ENCODE measurements around the gene KIAA0232.

Gene KIAA0232

GRCh38 chr4:6916587-6917460, 134.3 kb downstream of the KIAA0232 start:
- no peak for DNase-seq (ENCODE audit: low spot score)

- peak; percentile 63 for DNase-seq (ENCODE audit: low spot score)
These were observed 135.1 kb downstream of the KIAA0232 start for GRCh38 chr4:6917461-6918271.

GRCh38 chr4:6918338-6918737, 135.8 kb downstream of the KIAA0232 start:
- DNase-seq (ENCODE audit: low spot score): no peak

GRCh38 chr4:6920171-6920570, 137.6 kb downstream of the KIAA0232 start:
- DNase-seq (ENCODE audit: low spot score): no peak

- DNase-seq (ENCODE audit: low spot score): no peak
These were observed 141.0 kb downstream of the KIAA0232 start for GRCh38 chr4:6923507-6923906.

- no peak for DNase-seq (ENCODE audit: low spot score)
These were observed 141.8 kb downstream of the KIAA0232 start for GRCh38 chr4:6924361-6924779.

- no peak for DNase-seq (ENCODE audit: low spot score)
These were observed 142.9 kb downstream of the KIAA0232 start for GRCh38 chr4:6925357-6925836.

- DNase-seq (ENCODE audit: low spot score): no peak
These were observed 143.6 kb downstream of the KIAA0232 start for GRCh38 chr4:6926081-6926480.

- no peak for DNase-seq (ENCODE audit: low spot score)
These were observed 144.4 kb downstream of the KIAA0232 start for GRCh38 chr4:6926681-6927478.

- no peak for DNase-seq (ENCODE audit: low spot score)
These were observed 145.6 kb downstream of the KIAA0232 start for GRCh38 chr4:6928081-6928480.

GRCh38 chr4:6929339-6929811, 146.8 kb downstream of the KIAA0232 start:
- DNase-seq (ENCODE audit: low spot score): no peak

GRCh38 chr4:6929812-6930464, 147.4 kb downstream of the KIAA0232 start:
- no peak for DNase-seq (ENCODE audit: low spot score)

GRCh38 chr4:6932475-6932874, 149.9 kb downstream of the KIAA0232 start:
- no peak for DNase-seq (ENCODE audit: low spot score)

- no peak for DNase-seq (ENCODE audit: low spot score)
These were observed 150.4 kb downstream of the KIAA0232 start for GRCh38 chr4:6932918-6933317.

All from iPS-NIHi11 (cell line).